CD14-positive monocyte (primary cell): ENCODE measurements around the gene RUFY4. TPM values are rescaled to one million over a fixed set of nuclear protein-coding genes. Genes with fewer than 3 reads are reported as not detected.

Experiments
- DNase-seq, 3 donors: peaks; one replicate each; pipeline ENCODE4 v3.0.0-alpha.2; 2011 to 2022
- H2AFZ ChIP-seq: 2 replicates; pipeline ENCODE4 v1.6.0; 2012; ENCODE audit warnings: mild to moderate bottlenecking, low read depth, low read length, inconsistent platforms; ENCODE audit not compliant: insufficient read depth, poor library complexity, severe bottlenecking
- H3K27ac ChIP-seq, 2 donors: 1 replicate in 1 of 2; 2 replicates in 1 of 2; pipeline ENCODE4 v1.5.1; 2012 to 2013; ENCODE audit warnings: low read length in 2 of 2, control low read depth in 1 of 2, inconsistent platforms in 1 of 2, low read depth in 1 of 2, mild to moderate bottlenecking in 1 of 2
- H3K27me3 ChIP-seq, 2 donors: one replicate each; pipeline versions ENCODE4 v1.6.0 to v1.6.1; 2011 to 2013; ENCODE audit warnings: low read length in 2 of 2; ENCODE audit not compliant: control insufficient read depth in 2 of 2, insufficient read depth in 2 of 2
- H3K36me3 ChIP-seq, 2 donors: replicated peaks in 1 of 2; 1 replicate in 1 of 2; 2 replicates in 1 of 2; pipeline versions ENCODE4 v1.5.1 to v1.6.1; 2012 to 2013; ENCODE audit warnings: low read length in 2 of 2, control low read depth in 1 of 2, inconsistent platforms in 1 of 2, mild to moderate bottlenecking in 1 of 2; ENCODE audit not compliant: insufficient read depth in 2 of 2, control insufficient read depth in 1 of 2
- H3K4me1 ChIP-seq, 2 donors: 1 replicate in 1 of 2; 2 replicates in 1 of 2; pipeline versions ENCODE4 v1.5.1 to v1.6.1; 2012 to 2013; ENCODE audit warnings: low read length in 2 of 2, control low read depth in 1 of 2, inconsistent platforms in 1 of 2, mild to moderate bottlenecking in 1 of 2, moderate library complexity in 1 of 2; ENCODE audit not compliant: insufficient read depth in 2 of 2, control insufficient read depth in 1 of 2
- H3K4me2 ChIP-seq: replicated peaks from 2 replicates; pipeline ENCODE3; 2012; ENCODE audit warnings: low read length, moderate library complexity, mild to moderate bottlenecking; ENCODE audit not compliant: poor library complexity, severe bottlenecking; ENCODE audit errors: extremely low read depth
- H3K4me3 ChIP-seq, 3 experiments: fragments of 200-600 bp in 1 of 3; sonication (generic) in 1 of 3; replicated peaks in 1 of 3; 1 replicate in 2 of 3; 2 replicates in 1 of 3; pipeline ENCODE4 v1.5.1; 2011 to 2013; ENCODE audit warnings: low read length in 3 of 3, mild to moderate bottlenecking in 3 of 3, control low read depth in 2 of 3, low read depth in 2 of 3, inconsistent platforms in 1 of 3, moderate library complexity in 1 of 3
- H3K79me2 ChIP-seq: 2 replicates; pipeline ENCODE4 v1.6.0; 2012; ENCODE audit warnings: mild to moderate bottlenecking, control low read depth, inconsistent platforms, low read length, moderate library complexity; ENCODE audit not compliant: insufficient read depth
- H3K9ac ChIP-seq: 2 replicates; pipeline ENCODE4 v1.6.0; 2017; ENCODE audit warnings: low read length, mild to moderate bottlenecking; ENCODE audit not compliant: insufficient read depth, poor library complexity, severe bottlenecking
- H3K9me3 ChIP-seq, 2 donors: replicated peaks in 1 of 2; 1 replicate in 1 of 2; 2 replicates in 1 of 2; pipeline versions ENCODE4 v1.5.1 to v1.6.1; 2012 to 2013; ENCODE audit warnings: low read length in 2 of 2, control low read depth in 1 of 2; ENCODE audit not compliant: control insufficient read depth in 1 of 2, insufficient read depth in 1 of 2
- H4K20me1 ChIP-seq: 2 replicates; pipeline ENCODE4 v1.6.0; 2012; ENCODE audit warnings: mild to moderate bottlenecking, low read length, control low read depth, moderate library complexity; ENCODE audit not compliant: insufficient read depth
- H3K27ac Mint-ChIP-seq, 7 donors: one replicate each; pipeline ENCODE4 v1.8.0; 2020; ENCODE audit warnings: mild to moderate bottlenecking in 7 of 7, mixed read lengths in 7 of 7, moderate library complexity in 6 of 7, inconsistent platforms in 2 of 7
- H3K27me3 Mint-ChIP-seq, 3 donors: one replicate each; pipeline ENCODE4 v1.8.0; 2021 to 2022; ENCODE audit warnings: low read depth in 3 of 3, mild to moderate bottlenecking in 3 of 3, mixed read lengths in 3 of 3, moderate library complexity in 3 of 3, inconsistent platforms in 1 of 3
- H3K36me3 Mint-ChIP-seq, 2 donors: one replicate each; pipeline ENCODE4 v1.8.0; 2020; ENCODE audit warnings: mixed read lengths in 2 of 2, inconsistent platforms in 1 of 2, mild to moderate bottlenecking in 1 of 2
- H3K4me1 Mint-ChIP-seq: one replicate; pipeline ENCODE4 v1.8.0; 2020; ENCODE audit warnings: mild to moderate bottlenecking, mixed read lengths
- H3K4me3 Mint-ChIP-seq, 2 donors: one replicate each; pipeline ENCODE4 v1.8.0; 2020; ENCODE audit warnings: mild to moderate bottlenecking in 2 of 2, mixed read lengths in 2 of 2, moderate library complexity in 1 of 2
- H3K9me3 Mint-ChIP-seq, 7 donors: one replicate each; pipeline ENCODE4 v1.8.0; 2020 to 2022; ENCODE audit warnings: mixed read lengths in 7 of 7, mild to moderate bottlenecking in 6 of 7, moderate library complexity in 6 of 7, inconsistent platforms in 2 of 7
- WGBS: methylation state at CpG from one replicate; pipeline ENCODE4 v1.1.5; 2013; ENCODE audit warnings: missing lambda C conversion rate; ENCODE audit not compliant: insufficient coverage; 5-methylcytosine and 5-hydroxymethylcytosine counted together
- intact Hi-C, 2 donors: fragments of 100-400 bp; cut with micrococcal nuclease; formaldehyde crosslinking; loops; one replicate each; pipeline versions ENCODE4 v1.15.0 to v1.15.1; 2023
- polyA plus RNA-seq, 3 donors: library from polyadenylated mRNA; depleted of rRNA in 1 of 3; unstranded in 2 of 3; stranded (reverse) in 1 of 3; fragments of 300-500 nt in 2 of 3; fragments of >200 nt in 1 of 3; fragmentation: Illumina TruSeq in 2 of 3; gene quantifications; 1 replicate in 2 of 3; 2 replicates in 1 of 3; pipeline ENCODE4 v1.2.3, GENCODE V29; 2012 to 2021
- TF ChIP-seq, protein P1 (sequence below): fragments of 200-600 bp; IDR thresholded peaks from one replicate; pipeline ENCODE4 v1.8.0; 2022; ENCODE audit warnings: antibody characterized with exemption, mild to moderate bottlenecking

RUFY4 gene
- polyA plus RNA-seq, 3 donors, result 0.65 to 26.1 (median 0.68) TPM

DNA sequence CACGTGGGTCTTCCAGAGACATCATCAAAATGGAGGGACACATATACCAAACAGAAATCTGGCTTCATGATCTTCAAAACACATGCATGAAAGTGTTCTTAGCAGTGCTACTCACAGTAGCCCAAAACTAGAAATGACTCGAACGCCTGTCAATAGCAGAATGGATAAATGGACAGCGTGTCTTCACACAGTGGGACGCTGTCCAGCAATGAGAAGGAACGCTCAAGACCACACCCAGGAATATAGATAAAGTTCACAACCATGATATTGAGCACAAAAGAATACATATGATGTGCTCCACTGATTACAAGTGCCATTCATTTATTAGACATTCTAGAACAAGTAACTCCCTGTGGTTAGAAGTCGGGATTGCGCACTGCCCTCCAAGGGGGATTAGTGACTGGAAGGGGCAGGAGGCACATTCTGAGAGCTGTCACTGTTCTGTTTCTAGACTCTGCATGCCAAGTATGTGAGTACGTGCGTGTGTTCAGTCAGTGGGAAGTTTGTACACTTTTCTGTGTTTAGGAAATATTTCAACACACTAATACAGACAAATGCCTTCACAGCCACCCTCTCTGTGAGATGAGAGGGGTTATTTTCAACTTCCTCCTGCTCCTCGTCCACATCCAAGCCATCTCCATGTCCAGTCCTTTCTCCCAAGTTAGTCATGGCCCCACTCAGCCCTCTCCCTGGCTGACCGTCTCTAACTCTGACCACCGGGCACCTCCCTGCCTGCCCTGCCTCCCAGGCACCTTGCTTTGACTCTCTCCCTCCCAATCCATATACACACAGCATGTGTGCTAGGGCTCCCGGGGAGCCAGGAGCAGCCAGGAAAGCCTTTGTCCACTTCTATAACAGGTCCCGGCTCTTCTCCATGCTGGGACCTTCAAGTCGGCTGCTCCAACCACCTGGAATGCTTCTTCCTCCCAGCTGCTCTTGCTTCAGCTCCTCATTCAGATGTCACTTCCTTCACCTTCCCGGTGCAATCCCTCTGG is 39.4 kb upstream of the RUFY4 start:
- intact Hi-C loops, result loop anchor here (5.0 kb wide), 2 partner anchors 38 to 43 kb away; partner anchors contain the start of gene RUFY4 (in 1 of the 2)
- H3K27ac Mint-ChIP-seq, result no peak overlapping the region
- Histone ChIP-seq H2AFZ (no peak overlapping the region), H3K9me3 (no peaks in the 10 kb centered on the region), H3K9ac (no peak overlapping the region), H3K79me2 (peaks cover 19% of the 10 kb centered on the region), H3K4me3 (no peak overlapping the region), H3K4me1 (peaks cover 24 to 31% of the 10 kb centered on the region in 2 donors), H4K20me1 (no peaks in the 10 kb centered on the region), H3K27me3 (no peaks in the 10 kb centered on the region), H3K27ac (no peak overlapping the region), H3K4me2 (no peak overlapping the region), H3K36me3 (no peaks in the 10 kb centered on the region)
- peaks cover 0 to 8% (median 3%) of the 10 kb centered on the region in 3 donors for H3K27me3 Mint-ChIP-seq
- WGBS, result 81% methylated on average over 14 of the region's 17 CpGs
- H3K36me3 Mint-ChIP-seq, result peaks cover 0 to 4% of the 10 kb centered on the region in 2 donors
- TF ChIP-seq, protein P1, sequence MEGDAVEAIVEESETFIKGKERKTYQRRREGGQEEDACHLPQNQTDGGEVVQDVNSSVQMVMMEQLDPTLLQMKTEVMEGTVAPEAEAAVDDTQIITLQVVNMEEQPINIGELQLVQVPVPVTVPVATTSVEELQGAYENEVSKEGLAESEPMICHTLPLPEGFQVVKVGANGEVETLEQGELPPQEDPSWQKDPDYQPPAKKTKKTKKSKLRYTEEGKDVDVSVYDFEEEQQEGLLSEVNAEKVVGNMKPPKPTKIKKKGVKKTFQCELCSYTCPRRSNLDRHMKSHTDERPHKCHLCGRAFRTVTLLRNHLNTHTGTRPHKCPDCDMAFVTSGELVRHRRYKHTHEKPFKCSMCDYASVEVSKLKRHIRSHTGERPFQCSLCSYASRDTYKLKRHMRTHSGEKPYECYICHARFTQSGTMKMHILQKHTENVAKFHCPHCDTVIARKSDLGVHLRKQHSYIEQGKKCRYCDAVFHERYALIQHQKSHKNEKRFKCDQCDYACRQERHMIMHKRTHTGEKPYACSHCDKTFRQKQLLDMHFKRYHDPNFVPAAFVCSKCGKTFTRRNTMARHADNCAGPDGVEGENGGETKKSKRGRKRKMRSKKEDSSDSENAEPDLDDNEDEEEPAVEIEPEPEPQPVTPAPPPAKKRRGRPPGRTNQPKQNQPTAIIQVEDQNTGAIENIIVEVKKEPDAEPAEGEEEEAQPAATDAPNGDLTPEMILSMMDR, result no peak
- peaks cover 24% of the 10 kb centered on the region for H3K4me1 Mint-ChIP-seq
- H3K4me3 Mint-ChIP-seq, result no peak overlapping the region
- H3K9me3 Mint-ChIP-seq, result no peaks in the 10 kb centered on the region
- DNase-seq, result no peak

DNA sequence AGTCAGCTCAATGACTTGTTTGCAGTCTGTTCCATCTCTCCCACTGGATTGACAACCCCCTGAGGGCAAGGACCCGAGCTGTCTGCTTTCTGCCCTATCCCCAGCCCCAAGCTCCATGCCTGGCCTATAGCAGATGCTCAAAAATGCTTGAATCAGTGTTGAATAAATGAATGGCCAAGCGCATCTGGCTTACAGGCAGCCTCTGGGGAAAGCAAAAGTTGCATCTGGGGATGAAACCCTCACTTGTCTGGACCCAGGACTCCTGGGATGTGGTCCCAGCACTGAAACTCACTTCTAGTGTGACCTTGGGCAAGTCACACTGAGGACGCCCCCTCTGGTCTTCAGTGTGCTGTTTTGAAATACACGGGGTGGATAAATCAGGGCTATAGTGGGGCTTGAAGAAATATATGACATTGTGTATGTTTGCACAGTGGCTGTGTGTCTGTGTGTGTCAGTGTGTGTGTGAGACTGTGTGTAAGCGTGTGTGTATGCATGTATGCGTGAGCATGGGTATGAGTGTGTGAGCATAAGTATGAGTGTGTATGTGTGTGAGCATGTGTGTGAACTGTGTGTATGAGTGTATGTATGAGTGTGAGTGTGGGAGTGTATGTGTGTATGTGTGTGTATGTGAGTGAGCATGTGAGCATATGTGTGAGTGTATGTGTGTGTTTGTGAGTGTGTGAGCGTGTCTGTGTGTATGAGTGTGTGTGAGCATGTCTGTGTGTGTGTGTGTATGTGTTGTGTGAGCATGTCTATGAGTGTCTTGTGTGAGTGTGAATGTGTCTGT is 38.5 kb upstream of the RUFY4 start:
- Mint-ChIP-seq H3K4me1 (peaks cover 31% of the 10 kb centered on the region), H3K9me3 (no peaks in the 10 kb centered on the region), H3K4me3 (no peak overlapping the region), H3K36me3 (peaks cover 0 to 4% of the 10 kb centered on the region in 2 donors), H3K27me3 (peaks cover 0 to 10% (median 3%) of the 10 kb centered on the region in 3 donors), H3K27ac (no peak overlapping the region)
- peaks cover 26% of the 10 kb centered on the region for H3K79me2 ChIP-seq
- H3K4me1 ChIP-seq, result peaks cover 33 to 37% of the 10 kb centered on the region in 2 donors
- no peak for DNase-seq
- TF ChIP-seq, protein P1, result no peak
- no peaks in the 10 kb centered on the region for H3K9me3 ChIP-seq
- no peak overlapping the region for H3K4me3 ChIP-seq
- H3K36me3 ChIP-seq, result no peaks in the 10 kb centered on the region
- 100% methylated on average over 5 of the region's 7 CpGs for WGBS
- intact Hi-C loops, result loop anchor here (5.0 kb wide), 2 partner anchors 37 to 42 kb away; partner anchors contain the start of gene RUFY4 (in 1 of the 2)
- no peak overlapping the region for H2AFZ ChIP-seq
- no peaks in the 10 kb centered on the region for H4K20me1 ChIP-seq
- H3K27ac ChIP-seq, result no peak overlapping the region
- no peaks in the 10 kb centered on the region for H3K27me3 ChIP-seq
- no peak overlapping the region for H3K9ac ChIP-seq
- H3K4me2 ChIP-seq, result no peak overlapping the region
